Measurements from ENCODE around the gene HPSE.

- TF ChIP-seq POLR2A (IDR thresholded peaks at IDR 0.05; ENCODE audit: borderline replicate concordance, extremely low read depth, insufficient read depth, insufficient read length) (no peak), ZNF274 (IDR thresholded peaks at IDR 0.05; ENCODE audit: low read depth, low read length) (no peak), EZH2phosphoT487 (IDR thresholded peaks at IDR 0.05; ENCODE audit: borderline replicate concordance) (no peak), CTCF (IDR thresholded peaks at IDR 0.05 in 2 of 3, conservative IDR thresholded peaks at IDR 0.05 in 1 of 3; ENCODE audit: borderline replicate concordance in 1 of 3, insufficient read depth in 1 of 3, low read depth in 2 of 3, low read length in 2 of 3) (no peak), ZFX (IDR thresholded peaks at IDR 0.05) (no peak), EZH2 (IDR thresholded peaks at IDR 0.05) (no peak), RAD21 (IDR thresholded peaks at IDR 0.05; ENCODE audit: low read depth) (no peak), POLR2AphosphoS5 (IDR thresholded peaks at IDR 0.05; ENCODE audit: low read depth, low read length) (no peak), REST (IDR thresholded peaks at IDR 0.05; ENCODE audit: low read depth) (no peak), SP1 (IDR thresholded peaks at IDR 0.05; ENCODE audit: low read depth) (no peak), CEBPB (IDR thresholded peaks at IDR 0.05; ENCODE audit: low read depth) (no peak), EGR1 (IDR thresholded peaks at IDR 0.05; ENCODE audit: low read depth) (no peak)
- TF ChIP-seq, protein P1, sequence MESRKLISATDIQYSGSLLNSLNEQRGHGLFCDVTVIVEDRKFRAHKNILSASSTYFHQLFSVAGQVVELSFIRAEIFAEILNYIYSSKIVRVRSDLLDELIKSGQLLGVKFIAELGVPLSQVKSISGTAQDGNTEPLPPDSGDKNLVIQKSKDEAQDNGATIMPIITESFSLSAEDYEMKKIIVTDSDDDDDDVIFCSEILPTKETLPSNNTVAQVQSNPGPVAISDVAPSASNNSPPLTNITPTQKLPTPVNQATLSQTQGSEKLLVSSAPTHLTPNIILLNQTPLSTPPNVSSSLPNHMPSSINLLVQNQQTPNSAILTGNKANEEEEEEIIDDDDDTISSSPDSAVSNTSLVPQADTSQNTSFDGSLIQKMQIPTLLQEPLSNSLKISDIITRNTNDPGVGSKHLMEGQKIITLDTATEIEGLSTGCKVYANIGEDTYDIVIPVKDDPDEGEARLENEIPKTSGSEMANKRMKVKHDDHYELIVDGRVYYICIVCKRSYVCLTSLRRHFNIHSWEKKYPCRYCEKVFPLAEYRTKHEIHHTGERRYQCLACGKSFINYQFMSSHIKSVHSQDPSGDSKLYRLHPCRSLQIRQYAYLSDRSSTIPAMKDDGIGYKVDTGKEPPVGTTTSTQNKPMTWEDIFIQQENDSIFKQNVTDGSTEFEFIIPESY (IDR thresholded peaks at IDR 0.05; ENCODE audit: extremely low read depth, insufficient replicate concordance, low read length): no peak
Observed at GRCh38 chr4:83371936-83372335, 37.3 kb upstream of the HPSE start.
